NT2/D1 (cell line): ENCODE measurements around the gene FOXL2NB.
A peak's percentile ranks its signal among the peaks of the same experiment; 100 is the strongest.
"Not testable (repeated sequence)": the region's sequence is repeated elsewhere in the genome, so short reads cannot be mapped to it uniquely, and the experiment has no call there.

Experiments used
- DNase-seq: peaks from one replicate; pipeline ENCODE4 v3.0.0-alpha.2; 2011; ENCODE audit warnings: low read depth, low spot score
- H3K27me3 ChIP-seq: 2 replicates; pipeline ENCODE4 v1.6.0; 2011; ENCODE audit warnings: mild to moderate bottlenecking; ENCODE audit not compliant: insufficient read length, insufficient read depth
- H3K36me3 ChIP-seq: 2 replicates; pipeline ENCODE4 v1.6.1; 2011; ENCODE audit warnings: mild to moderate bottlenecking, low read length, mixed read lengths; ENCODE audit not compliant: insufficient read depth, insufficient read length
- H3K4me1 ChIP-seq: 2 replicates; pipeline ENCODE4 v1.5.1; 2011; ENCODE audit not compliant: insufficient read depth, insufficient read length
- H3K4me3 ChIP-seq: 2 replicates; pipeline ENCODE4 v1.5.1; 2011; ENCODE audit warnings: low read depth; ENCODE audit not compliant: insufficient read length
- H3K9ac ChIP-seq: 2 replicates; pipeline ENCODE4 v1.6.0; 2011; ENCODE audit warnings: low read depth; ENCODE audit not compliant: insufficient read length
- H3K9me3 ChIP-seq: 2 replicates; pipeline ENCODE4 v1.5.1; 2011; ENCODE audit warnings: mild to moderate bottlenecking, low read length; ENCODE audit not compliant: insufficient read depth
- SUZ12 ChIP-seq: IDR thresholded peaks from 2 replicates; pipeline ENCODE4 v1.6.1; 2011; ENCODE audit not compliant: insufficient read length, insufficient read depth; ENCODE audit errors: extremely low read depth
- YY1 ChIP-seq: IDR thresholded peaks from 2 replicates; pipeline ENCODE4 v1.6.1; 2011; ENCODE audit not compliant: insufficient read length, insufficient read depth
- ZNF274 ChIP-seq: IDR thresholded peaks from 2 replicates; pipeline ENCODE4 v1.6.1; 2011; ENCODE audit warnings: mild to moderate bottlenecking, low read depth, low read length

The FOXL2NB gene

DNA sequence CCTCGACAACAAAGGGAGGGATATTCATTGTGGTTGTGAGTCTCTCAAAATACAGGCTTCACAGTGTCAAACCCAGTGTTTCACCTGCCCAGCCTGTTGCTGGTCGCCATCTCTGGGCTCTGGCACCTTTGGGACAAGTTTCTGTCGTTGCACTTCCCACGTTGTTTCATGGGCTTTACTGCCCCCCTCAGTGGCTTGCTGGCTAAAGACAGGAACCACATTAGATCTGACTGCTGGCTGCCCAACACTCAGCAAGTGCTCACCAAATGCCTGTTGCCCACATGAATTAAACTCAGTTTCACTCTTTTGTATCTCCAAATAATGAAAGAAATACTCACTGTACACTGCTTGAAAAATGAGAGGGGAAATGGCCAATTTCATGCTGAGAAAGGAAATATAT lies 27.7 kb upstream of the FOXL2NB start:
- Histone ChIP-seq H3K9me3 (no peaks in the 10 kb centered on the region), H3K4me1 (no peaks in the 10 kb centered on the region), H3K9ac (no peak overlapping the region), H3K36me3 (no peaks in the 10 kb centered on the region), H3K27me3 (no peaks in the 10 kb centered on the region), H3K4me3 (no peak overlapping the region)
- TF ChIP-seq ZNF274 (no peak), SUZ12 (no peak), YY1 (no peak)
- DNase-seq, result no peak

DNA sequence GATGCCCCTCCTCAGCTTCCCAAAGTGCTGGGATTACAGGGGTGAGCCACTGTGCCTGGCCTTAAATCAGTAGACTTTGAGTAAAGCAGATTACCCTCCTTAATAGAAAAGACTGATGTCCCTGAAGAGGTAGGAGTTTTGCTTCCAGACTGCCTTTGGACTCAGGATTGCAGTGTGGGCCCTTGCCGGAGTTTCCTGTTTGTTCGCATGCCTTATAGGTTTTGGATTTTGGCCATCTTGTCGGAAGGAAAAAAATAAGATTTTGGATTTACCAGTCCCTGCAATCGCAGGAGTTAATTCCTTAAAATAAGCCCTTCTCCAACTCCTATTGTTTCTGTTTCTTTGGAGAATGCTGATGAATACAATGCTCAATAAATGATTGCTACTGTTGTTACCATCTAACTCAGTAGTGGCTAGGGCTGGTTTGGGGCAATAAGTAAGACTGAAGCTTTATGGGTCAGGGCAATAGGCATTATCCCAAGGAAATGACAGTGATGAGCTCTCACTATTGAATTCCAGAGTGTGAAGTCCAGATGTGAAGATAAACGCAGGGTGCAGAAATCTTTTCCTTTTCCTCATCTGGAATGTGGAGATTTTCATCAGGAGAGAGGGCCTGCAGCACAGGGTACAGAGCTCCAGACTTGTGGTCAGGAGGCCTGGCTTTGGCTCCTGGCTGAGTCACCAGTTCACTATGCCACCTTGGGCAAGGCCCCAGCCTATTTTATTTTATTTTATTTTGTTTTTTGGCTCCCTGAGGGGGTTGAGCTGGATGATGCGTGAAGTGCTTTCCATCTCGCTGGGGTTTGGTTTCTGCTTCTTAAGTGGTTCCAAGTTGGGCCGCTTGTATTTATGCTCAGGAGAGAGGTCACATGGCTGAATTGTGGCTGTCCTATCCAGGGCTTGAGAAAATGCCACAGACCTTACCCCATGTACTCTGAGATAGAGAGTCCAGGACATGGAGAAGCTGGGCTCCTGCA lies 25.4 kb upstream of the FOXL2NB start:
- no peaks in the 10 kb centered on the region for H3K36me3 ChIP-seq
- H3K9ac ChIP-seq, result no peak overlapping the region
- H3K27me3 ChIP-seq, result peaks cover 3% of the 10 kb centered on the region
- H3K4me3 ChIP-seq, result no peak overlapping the region
- H3K4me1 ChIP-seq, result no peaks in the 10 kb centered on the region
- DNase-seq, result no peak
- no peaks in the 10 kb centered on the region for H3K9me3 ChIP-seq
- no peak for TF ChIP-seq ZNF274
- no peak for TF ChIP-seq SUZ12
- TF ChIP-seq YY1, result no peak

DNA sequence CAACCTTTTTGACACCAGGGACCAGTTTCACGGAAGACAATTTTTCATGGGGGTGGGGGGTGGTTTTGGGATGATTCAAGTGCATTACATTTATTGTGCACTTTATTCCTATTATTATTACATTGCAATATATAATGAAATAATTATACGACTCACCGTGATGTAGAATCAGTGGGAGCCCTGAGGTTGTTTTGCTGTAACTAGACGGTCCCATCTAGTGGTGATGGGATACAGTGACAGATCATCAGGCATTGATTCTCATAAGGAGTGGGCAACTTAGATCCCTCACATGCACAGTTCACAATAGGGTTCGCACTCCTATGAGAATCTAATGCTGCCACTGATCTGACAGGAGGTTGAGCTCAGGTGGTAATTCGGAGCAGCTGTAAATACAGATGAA lies 24.6 kb upstream of the FOXL2NB start:
- H3K9me3 ChIP-seq, H3K4me1 ChIP-seq, H3K9ac ChIP-seq, H3K36me3 ChIP-seq, H3K4me3 ChIP-seq, DNase-seq, H3K27me3 ChIP-seq: not testable (repeated sequence)

DNA sequence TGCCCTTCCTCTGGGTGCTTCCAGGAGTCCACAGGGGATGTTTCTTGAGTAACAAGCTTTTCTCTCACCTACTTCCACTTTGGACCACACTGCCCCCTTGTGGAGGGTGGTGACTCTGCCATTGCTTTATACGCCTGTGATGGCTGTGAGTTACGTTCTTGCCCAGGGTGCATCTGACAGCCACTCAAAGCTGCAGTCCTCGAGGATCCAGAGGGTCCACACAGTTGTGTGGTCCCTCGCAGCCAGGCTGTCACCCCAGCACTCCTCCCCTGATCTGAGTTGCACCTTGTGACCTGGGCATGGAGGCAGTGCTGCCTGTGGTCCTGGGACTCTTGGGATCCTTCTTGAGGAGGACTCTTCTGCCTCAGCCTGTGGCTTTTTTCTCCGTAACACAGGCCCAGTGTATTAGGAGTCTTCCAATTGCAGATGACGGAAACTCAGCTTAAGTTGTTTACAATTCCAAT lies 23.5 kb upstream of the FOXL2NB start:
- DNase-seq, result peak; percentile 91

GRCh38 chr3:138928727-138929372 lies 18.2 kb upstream of the FOXL2NB start:
- Histone ChIP-seq H3K36me3 (no peaks in the 10 kb centered on the region), H3K9ac (no peak overlapping the region), H3K4me1 (no peaks in the 10 kb centered on the region), H3K4me3 (no peak overlapping the region), H3K27me3 (peaks cover 3% of the 10 kb centered on the region), H3K9me3 (no peaks in the 10 kb centered on the region)
- TF ChIP-seq ZNF274 (no peak), YY1 (no peak), SUZ12 (no peak)
- no peak for DNase-seq

More for the DNA sequence above, 23.5 kb upstream of the FOXL2NB start:
- TF ChIP-seq ZNF274 (no peak), YY1 (no peak), SUZ12 (no peak)
- Histone ChIP-seq H3K9ac (peak overlapping the region; percentile 25), H3K4me3 (no peak overlapping the region), H3K27me3 (peaks cover 3% of the 10 kb centered on the region), H3K9me3 (no peaks in the 10 kb centered on the region), H3K36me3 (no peaks in the 10 kb centered on the region), H3K4me1 (no peaks in the 10 kb centered on the region)

- peaks cover 15% of the 10 kb centered on the region for H3K9me3 ChIP-seq
- no peak for TF ChIP-seq SUZ12
- TF ChIP-seq YY1, result no peak
- no peak for TF ChIP-seq ZNF274
- H3K4me1 ChIP-seq, result peaks cover 5% of the 10 kb centered on the region
- peaks cover 32% of the 10 kb centered on the region for H3K27me3 ChIP-seq
- H3K4me3 ChIP-seq, result no peak overlapping the region
- no peak for DNase-seq
- H3K36me3 ChIP-seq, result no peaks in the 10 kb centered on the region
- H3K9ac ChIP-seq, result no peak overlapping the region
Measured at GRCh38 chr3:138933068-138933668, 13.8 kb upstream of the FOXL2NB start.
